Hematopoietic multipotent progenitor cell treated with erythropoietin and hydrocortisone succinate and interleukin-3 and kit ligand, for 8 days (in vitro differentiated cells): ENCODE data around the gene SLC6A6.
"Not testable (repeated sequence)": the region's sequence is repeated elsewhere in the genome, so short reads cannot be mapped to it uniquely, and the experiment has no call there.

Experiments
- DNase-seq: peaks from one replicate; pipeline ENCODE4 v3.0.0-alpha.2; 2015

Gene SLC6A6

DNA sequence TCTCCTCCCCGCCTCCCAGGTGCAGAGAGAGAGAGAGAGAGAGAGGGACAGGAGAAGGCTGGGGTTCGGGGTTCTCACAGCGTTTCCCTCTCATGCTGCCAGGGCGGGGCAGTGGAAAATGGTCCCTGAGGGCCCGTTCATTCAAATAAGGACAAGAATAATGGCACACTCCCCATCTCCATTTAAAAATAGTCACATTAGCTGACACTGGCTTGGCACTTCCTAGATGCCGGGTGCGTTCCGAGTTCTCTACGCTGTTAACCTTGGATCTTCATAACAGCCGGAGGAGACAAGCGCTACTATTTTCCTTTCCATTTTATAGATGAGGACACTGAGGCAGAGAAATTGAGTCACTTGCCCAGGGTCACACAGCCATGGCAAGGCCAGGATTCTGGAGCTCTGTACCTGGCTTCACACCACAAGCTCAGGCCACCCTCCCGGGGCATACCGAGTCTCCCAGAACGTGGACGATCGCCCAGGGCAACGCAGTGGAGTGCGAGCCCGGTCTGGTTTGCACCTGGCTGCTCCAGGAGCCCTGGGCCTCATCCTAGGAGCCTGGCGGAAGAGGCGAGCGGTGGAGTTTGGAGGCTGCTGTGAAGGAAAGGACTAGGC is 608 bp upstream of the SLC6A6 start:
- DNase-seq: no peak

DNA sequence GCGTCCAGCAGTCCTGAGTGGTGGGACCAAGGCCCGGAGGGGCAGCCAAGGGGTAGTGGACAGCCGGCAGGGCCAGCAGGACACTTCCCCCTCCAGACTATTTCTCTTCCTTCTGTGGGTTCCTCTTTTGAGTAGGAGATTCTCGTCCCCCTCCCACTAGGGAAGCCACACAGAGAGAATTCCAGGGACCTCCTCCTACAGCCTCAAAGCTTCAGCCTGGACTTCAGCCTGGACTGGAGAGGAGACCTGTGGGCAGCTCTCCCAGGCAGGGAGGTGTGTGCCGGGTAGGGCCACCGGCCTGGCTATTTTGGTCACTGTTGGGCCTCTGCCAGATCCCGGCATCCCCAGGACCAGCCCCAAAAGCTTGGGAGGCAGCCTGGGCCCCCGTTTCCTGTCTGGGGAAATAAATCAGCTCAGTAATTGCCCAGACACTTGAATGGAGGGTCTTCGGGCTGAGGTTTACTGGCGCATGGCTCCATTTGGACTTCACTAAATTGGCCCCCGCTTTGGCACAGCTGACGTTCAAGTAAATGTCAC is 1.3 kb downstream of the SLC6A6 start:
- no peak for DNase-seq

DNA sequence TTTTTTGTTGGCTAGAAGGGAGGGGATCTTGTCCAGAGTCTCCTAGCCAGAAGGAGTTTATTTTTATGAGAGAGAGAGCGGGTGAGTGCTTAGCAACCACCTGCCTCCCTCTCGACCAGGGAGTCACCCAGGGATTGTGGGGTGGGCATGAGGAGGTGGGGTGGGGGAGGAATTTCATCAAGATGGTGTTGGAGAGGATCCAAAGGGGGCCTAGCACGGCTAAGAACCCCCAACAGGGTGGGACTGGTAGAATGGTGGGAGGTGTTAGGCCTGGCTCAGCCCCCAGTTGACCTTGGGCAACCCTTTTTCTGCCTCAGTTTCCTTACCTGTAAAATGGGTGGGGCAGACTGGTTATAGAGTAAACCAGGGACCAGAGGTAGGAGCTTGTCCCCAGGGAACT is 1.8 kb downstream of the SLC6A6 start:
- no peak for DNase-seq

DNA sequence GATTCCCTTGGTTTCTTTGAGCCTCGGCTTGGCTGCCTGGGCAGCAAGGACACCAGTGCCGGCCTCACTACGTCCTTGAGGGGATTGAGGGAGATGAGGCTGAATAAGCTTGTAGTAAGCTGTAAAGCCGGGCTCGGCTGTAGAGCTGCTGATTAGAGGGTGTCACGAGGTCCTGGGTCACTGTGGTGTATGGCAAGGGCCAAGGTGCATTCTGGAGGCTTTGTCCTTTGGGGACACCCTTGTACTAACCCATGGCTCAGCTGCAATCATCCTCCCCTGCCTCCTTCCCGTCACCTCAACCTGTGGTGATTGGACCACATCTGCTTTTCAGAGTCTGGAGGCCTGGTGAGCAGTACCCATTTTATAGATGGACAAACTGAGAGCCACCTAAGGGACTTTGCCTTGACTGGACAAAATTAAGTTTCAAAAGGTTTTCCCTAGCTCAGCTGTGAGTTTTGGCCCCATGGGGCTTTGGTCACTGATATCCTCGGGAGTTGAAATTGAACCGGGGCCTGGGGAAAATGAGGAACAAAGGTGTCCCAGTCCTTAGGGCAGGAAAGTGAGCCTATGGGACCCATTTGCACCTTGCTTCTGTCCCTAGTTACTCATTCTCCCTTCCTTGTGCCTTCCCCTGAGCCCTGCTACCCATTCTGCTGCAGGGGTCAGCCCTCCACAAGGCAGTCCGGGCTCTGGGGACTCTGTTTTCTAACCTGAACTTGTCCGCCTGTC is 2.4 kb downstream of the SLC6A6 start:
- DNase-seq: no peak

DNA sequence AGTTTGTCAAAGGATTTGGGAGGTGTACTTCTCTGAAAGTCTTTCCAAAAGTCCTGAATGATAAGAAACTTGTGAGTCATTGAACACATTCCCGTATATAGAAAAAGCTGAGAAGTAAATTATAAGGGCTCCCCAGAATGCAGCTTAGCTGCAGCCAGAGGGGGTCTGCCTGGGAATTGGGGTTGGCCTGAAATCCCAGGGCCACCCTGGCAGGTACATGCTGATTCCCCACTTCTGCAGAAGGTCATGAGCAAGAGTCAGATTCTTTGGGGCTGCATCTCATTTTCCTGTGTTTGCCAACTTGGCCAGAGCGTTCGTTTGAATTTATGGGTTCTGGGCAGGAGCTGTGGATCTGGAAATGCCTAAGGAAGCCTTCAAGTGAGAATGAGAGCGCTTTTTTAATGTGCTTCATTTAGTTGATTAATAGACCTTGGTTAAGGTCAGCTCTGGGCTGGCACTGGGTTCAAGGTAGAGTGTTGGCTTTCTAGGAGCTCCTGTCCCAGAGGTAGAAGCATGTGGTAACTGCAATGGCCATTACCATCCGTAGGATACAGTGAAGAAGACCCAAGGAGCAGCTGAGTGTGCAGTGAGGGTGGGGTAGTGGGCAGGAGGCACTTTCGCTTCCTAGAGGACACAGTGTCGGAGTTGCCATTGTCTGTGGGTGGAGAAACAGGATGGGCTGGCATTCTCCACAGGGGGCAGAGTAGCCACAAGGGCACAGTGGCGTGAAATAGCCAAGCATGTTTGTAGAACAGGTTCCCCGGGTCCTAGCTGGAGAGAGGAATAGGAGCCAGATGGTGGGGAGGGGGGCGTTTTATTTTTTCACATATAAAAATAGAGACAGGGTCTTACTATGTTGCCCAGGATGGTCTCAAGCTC is 3.2 kb downstream of the SLC6A6 start:
- no peak for DNase-seq

DNA sequence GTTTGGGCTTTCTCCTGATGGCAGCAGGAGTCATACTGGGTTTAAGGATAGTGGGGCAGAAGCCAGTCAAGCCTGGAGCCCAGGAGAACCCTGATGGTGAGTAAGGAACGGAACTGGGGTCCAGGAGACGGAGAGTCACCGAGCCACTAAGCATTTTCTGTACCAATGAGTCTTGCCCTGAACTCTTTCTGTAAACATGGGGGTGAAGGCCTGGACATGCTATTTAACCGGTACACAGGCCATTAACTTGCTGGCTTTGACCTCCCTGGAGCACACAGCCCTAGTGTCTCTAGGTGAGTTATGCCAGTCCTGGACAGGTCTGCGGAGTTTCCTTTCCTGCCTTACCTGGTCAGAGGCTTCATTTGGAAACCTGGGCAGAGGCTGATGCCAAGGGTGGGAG is 3.9 kb downstream of the SLC6A6 start:
- DNase-seq: no peak

DNA sequence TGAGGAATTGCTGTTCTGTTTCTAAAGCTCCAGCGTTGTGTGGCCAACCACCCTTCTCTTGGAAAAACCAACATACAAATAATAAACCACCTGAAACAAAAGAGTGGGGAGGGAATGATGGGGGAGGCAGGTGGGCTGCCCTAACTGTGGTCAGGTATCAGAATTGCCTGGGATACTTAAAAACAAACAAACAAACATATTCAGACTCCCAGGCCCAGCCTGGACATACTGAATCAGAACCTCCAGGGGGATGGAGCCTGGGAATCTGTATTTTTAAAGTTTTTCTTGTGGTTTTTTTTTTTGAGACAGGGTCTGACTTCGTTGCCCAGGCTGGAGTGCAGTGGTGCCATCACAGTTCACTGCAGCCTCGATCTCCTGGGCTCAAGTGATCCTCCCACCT is 4.4 kb downstream of the SLC6A6 start:
- no peak for DNase-seq

DNA sequence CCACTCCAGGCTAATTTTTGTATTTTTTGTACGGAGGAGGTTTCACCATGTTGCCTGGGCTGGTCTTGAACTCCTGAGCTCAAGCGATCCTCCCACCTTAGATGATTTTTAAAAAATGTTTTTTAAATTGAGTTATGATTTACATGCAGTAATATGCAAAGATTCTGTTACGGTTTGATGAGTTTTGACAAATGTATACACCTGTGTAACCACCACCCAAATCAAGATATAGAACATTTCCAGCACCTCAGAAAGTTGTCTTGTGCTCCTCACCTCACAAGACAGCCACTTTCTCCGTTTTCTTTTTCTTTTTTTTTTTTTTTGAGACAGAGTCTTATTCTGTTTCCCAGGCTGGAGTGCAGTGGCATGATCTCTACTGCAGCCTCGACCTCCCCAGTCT is 4.8 kb downstream of the SLC6A6 start:
- DNase-seq: no peak

DNA sequence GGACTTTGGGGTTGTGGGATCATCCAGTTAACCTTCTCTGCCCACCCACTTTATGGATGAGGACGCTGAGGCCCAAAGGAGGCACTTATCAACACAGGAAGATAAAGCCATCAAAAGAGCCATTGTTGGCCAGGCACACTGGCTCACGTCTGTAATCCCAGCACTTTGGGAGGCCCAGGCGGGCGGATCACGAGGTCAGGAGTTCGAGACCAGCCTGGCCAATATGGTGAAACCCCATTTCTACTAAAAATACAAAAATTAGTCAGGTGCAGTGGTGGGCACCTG is 7.3 kb downstream of the SLC6A6 start:
- not testable (repeated sequence) for DNase-seq

DNA sequence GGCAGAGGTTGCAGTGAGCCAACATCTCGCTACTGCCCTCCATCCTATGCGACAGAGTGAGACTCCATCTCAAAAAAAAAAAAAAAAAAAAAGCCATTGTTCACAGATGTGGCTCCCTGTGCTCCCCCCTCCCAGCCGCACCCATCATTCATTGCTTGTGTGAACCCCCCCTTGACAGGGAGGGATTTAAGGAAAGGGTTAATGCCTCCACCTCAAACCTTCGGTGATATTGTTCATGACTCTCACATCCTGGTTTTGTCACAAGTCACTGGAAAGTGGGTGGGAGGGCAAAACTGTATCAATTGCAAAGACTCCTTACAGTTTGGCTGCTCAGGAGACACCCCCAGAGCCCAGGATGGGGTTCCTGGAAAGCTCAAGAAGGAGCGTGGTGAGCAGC is 7.7 kb downstream of the SLC6A6 start:
- DNase-seq: no peak

DNA sequence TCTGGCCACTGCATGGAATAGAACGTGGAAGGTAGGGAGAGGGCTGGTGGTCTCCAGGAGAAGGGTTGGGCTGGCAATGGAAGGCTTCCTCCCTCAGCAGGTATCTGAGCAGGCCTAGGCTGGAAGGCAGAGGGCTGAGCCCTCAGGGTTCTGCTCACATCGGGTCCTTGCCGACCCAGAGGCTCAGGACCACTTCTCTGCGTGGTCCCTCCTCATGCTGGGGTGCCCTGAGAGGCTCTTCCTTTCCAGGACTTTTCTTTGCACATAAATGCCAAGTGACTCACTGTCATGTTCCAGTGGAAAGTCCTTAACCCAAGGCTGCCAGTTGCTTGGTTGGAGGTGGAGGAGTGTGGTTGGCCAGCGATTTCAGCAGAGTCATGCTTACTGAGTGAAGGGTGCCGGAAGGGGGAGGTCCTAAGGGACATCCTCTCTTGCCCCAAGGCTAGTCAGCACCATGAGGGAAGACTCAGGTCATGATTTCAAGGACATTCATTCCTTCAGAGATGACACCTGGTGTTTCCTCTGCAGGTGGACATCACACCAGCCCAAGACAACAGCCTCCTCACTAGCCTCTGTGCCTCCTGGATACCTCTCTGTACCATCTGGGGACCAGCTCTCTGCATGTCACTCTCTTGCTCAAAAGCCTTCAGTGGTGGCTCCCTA is 8.2 kb downstream of the SLC6A6 start:
- peak; percentile 91 for DNase-seq

DNA sequence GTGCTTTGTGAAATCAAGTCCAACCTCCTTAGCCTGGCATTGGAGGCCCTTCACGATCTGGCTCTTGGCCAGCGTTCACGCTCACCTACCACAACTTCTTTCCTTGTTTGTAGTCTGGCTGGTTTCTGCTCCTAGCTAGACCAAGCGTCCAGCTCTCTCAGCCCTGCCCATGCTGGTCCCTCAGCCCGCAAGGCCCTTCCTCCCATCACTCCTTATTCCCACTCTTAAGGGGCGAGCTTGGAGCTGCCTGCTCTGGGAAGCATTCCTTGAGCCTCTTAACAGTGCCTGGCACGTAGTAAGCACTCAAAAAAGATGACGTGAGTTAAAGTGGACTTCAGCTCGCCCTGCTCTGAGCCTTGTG is 8.7 kb downstream of the SLC6A6 start:
- no peak for DNase-seq

DNA sequence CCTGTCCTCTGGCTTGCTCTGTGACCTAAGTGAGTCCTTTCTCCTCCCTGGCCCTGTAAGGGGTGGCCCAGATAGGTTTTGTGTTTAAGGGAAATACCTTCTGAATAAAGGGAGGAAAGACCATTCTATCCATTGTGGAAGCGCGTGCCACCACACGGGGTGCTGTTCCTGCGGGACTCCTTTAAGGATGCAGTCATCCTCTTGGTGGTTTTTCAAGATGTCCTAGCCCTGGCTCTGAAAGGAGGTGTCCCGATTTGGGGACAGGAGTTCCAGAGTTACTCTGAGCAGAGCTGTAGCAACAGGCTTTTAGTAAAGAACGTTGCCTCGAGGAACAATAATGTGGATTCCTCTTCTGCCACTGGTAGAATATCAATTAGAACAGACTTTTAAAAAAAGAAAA is 9.6 kb downstream of the SLC6A6 start:
- DNase-seq: no peak

DNA sequence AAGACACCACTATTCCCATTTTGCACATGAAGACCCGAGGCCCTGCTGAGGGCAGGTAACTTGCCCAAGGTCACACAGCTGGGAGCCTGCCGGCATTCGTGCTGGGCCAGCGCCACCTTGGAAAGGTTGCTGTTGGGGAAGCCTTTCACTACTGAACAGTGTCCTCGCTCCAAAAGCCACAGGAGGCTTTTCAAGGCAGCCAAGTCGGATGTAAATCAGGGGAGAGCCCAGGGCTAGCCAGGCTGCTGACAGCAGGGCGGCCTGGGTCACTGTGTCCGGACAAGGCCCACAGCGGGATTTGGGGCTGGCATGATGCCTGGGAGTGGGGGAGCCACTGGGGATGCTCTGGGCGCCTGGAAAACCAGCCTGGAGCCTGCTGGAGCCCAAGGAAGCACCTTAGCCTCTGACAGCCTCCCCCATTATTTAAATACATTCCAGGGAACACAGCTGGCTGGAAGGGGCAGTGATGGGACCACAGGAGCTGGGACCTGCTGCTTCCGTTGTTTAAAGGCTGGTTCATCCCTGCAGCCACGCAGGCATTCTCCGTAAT is 10.5 kb downstream of the SLC6A6 start:
- no peak for DNase-seq

DNA sequence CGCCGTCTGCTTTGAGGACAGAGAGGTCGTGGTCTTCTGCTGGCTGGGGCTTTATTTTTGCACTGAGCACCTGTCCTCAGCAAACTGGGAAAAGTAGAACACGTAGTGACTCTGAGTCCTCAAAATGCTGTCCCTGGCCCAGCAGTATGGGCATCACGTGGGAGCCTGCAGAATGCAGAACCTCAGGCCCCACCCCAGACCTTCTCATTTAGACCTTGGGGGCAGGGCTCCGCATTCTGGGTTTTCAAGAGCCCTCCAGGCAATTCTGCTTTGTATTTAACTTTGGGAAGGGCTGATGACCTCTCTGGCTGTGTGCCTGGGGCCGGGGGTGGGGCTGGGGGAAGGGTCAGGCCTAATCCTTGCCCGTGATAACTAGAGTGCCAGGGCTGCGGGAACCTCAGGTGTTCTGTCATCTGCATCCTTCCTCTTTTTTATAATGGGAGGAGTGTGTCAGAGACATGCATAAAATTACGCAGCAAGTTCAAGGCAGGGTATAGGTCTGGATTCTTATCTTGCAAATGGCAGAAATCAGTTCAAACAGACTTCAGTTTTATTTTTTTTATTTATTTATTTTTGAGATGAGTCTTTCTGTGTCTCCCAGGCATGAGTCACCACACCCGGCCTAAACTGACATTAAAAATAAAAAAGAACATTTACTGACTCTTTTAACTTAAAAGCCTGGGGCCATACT is 11.1 kb downstream of the SLC6A6 start:
- DNase-seq: no peak

DNA sequence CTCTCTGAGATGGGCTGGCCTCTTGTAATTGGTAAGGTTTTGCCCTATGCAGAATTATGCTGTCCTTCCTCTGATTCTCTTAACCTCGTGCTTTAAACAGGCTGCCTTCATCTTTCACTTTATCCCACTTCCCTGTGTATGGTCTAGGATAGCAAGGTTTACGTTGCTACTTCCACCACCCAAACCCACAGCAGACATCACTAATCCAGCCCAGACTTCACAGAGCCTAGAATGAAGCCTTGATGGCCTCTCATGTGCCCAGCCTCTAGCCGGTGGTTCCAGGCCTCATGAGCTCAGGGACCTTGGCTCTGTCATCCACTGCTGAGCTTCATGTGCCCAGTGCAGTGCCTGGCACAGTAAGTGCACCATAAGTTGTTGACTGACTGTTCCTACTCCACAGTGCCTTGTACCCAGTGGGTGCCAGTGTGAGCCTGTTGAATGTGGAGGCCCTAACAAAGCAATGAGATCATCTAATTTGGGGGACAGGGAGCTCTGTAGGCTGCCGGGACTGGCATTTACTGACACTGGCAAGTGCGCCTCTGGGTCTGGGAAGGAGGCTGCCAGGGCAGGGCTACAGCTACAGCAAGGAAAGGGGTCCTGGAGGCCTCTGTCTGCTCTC is 12.5 kb downstream of the SLC6A6 start:
- no peak for DNase-seq

DNA sequence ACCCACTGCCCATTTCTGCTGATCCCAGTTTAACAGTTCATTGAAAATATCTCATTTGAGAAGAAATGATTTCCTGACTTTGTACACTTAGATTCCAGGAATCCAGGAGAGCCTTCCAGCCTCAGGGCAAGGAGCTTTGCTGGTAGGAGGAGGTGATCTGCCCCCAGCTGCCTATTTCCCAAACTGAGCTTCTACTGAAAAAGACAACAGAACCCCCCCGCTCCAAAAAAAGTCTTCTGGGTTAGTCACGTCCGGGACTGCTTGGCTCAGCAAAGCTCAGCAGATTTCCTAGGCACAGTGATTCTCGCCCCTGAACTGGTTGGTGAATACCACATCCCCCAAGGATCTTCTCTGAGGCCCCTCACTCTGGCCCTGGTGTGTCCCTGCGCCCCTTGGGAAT is 13.1 kb downstream of the SLC6A6 start:
- no peak for DNase-seq

DNA sequence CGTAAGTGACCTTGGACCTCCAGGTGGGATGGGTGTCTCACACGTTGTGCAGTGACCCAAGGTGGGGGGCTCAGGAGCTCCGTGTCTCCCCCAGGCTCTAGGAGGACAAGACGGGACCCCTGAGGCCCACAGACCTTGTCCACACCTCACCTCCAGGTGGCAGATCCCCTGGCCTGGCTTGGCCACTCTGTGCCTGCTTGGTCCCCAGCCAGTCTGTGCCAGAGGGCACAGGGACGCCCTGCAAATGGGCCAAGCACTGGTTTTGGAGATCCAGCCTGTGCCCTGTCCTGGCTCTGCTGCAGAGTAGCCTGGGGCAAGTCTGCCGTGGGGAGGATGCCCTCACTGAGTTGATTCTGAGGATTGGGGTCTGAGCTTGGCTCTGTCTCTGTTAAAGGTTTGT is 14.0 kb downstream of the SLC6A6 start:
- no peak for DNase-seq

DNA sequence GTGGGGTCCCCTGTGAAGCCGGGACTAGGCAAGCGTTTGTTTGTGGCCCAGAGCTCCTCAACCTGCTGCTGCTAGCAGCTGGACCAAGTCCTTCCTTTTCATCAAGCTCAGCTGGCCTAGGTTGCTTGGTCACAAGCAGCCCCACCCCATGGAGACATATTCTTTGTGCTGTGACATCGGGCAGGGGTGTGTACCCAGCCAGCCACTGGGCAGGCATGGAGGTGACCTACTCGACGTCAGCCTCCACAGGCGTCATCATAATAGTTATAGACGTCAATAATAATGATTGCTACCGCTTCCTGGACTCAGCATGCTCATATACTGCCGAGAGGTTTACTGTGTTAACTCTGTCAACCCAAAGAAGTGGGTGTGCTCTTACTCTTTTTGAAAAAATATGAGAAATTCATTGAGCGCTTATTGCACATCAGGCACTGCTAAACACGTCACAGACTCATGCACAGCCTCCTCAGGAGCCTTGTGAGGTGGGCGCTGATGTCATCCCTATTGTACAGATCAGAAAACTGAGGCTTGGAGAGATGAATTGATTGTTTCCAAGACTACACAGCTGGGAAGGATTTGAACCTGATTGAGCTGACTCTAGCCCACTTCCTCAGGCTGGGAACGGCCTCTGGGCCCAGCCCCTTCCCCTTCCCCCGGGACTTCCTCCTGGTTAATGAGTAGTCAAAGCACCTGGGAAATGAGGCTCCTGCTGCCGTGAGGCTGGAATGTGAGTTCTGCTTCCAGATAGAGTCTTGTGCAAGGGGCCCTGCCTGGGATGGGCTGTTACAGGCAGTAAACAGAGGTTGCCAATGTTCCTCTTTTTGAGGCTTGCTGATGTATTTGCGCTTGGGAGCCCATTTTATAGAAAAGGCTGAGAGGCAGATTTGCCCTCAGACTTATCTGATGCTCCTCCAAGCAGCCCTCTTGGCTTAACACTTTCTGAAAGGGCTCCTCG is 16.2 kb downstream of the SLC6A6 start:
- DNase-seq: no peak

DNA sequence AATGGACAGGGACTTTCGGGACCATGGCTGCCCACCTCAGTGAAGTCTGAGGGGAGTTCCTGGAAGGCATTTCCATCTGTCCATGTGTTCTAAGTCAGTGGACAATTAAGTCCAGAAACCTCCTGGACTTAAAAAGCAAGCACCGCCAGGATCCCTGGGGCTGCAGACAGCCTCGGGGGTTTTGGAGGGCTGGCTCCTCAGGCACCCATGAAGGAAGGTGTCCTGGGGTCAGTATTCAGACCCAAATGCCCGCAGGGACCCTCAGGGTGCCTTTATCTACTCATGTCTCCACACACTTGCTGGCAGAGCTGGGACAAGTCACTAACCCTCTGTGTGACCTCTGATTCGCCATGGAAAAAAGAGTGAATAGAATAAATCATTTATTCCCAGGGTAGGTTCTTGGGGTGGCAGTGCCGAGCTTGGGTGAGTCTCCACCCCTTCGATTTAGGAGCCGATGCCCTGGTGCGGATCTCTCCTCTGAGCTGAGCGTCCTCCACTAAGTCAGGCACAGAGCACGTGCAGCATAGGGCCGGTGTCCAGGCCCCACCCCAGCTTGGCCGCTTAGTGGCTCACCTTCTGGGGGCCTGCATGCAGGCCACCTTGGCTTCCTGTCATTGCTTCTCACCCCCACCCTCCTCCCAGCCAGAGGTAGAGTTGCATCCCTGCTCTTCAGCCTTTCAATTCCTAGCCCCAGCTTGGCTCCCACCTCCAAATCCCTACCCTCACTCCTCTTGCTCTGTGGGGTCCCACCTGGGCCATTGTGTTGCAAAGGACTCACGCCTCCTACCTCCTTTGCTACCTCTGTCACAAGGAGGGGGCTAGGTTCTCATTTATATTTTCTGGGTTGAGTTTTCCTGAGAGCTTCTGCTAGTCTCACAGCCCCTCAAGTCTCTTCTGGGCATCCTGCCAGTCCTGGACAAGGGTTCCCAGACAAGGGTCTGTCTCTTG is 19.9 kb downstream of the SLC6A6 start:
- DNase-seq: no peak
